HepG2 (cell line): ENCODE results near the gene MAPK12. TPM values are rescaled to one million over a fixed set of nuclear protein-coding genes. Genes with fewer than 3 reads are reported as not detected.

Experiments used
- AHR ChIP-seq: IDR thresholded peaks from 2 replicates; pipeline ENCODE4 v1.6.1; 2018; ENCODE audit warnings: missing genetic modification reagents, missing compliant biosample characterization
- CCDC6 ChIP-seq: sonication (generic); formaldehyde crosslinking; IDR thresholded peaks from 2 replicates; pipeline ENCODE4 v1.8.1; 2022; ENCODE audit warnings: mild to moderate bottlenecking, missing genetic modification reagents, moderate library complexity
- ETV6 ChIP-seq: sonication (generic); formaldehyde crosslinking; conservative IDR thresholded peaks from 2 replicates; pipeline ENCODE4 v1.4.0; 2020; ENCODE audit warnings: missing genetic modification reagents
- HDAC2 ChIP-seq: sonication (generic); formaldehyde crosslinking; IDR thresholded peaks from 2 replicates; pipeline ENCODE4 v1.4.0; 2020; ENCODE audit warnings: missing genetic modification reagents
- MEIS2 ChIP-seq: sonication (generic); formaldehyde crosslinking; IDR thresholded peaks from 2 replicates; pipeline ENCODE4 v1.9.0; 2021; ENCODE audit warnings: mild to moderate bottlenecking, missing genetic modification reagents
- MIER3 ChIP-seq: IDR thresholded peaks from 2 replicates; pipeline ENCODE4 v1.6.1; 2016; ENCODE audit warnings: missing compliant biosample characterization, borderline replicate concordance
- MTF1 ChIP-seq: sonication (generic); formaldehyde crosslinking; IDR thresholded peaks from 2 replicates; pipeline ENCODE4 v1.5.0; 2020; ENCODE audit warnings: missing genetic modification reagents
- NR3C1 ChIP-seq: sonication (generic); formaldehyde crosslinking; IDR thresholded peaks from 2 replicates; pipeline ENCODE4 v1.4.0; 2020; ENCODE audit warnings: missing genetic modification reagents
- PHF20 ChIP-seq: sonication (generic); formaldehyde crosslinking; IDR thresholded peaks from 2 replicates; pipeline ENCODE4 v1.5.0; 2020; ENCODE audit warnings: mild to moderate bottlenecking, missing genetic modification reagents
- RARG ChIP-seq: sonication (generic); formaldehyde crosslinking; IDR thresholded peaks from 2 replicates; pipeline ENCODE4 v1.4.0; 2020; ENCODE audit warnings: low read depth, mild to moderate bottlenecking, missing genetic modification reagents
- TFE3 ChIP-seq: IDR thresholded peaks from 2 replicates; pipeline ENCODE4 v1.6.1; 2016
- YEATS4 ChIP-seq: sonication (generic); formaldehyde crosslinking; IDR thresholded peaks from 2 replicates; pipeline ENCODE4 v1.4.0; 2020; ENCODE audit warnings: missing genetic modification reagents, borderline replicate concordance
- ZBTB4 ChIP-seq: sonication (generic); formaldehyde crosslinking; IDR thresholded peaks from 2 replicates; pipeline ENCODE4 v1.4.0; 2020; ENCODE audit warnings: missing genetic modification reagents, mild to moderate bottlenecking, borderline replicate concordance
- ZNF276 ChIP-seq: sonication (generic); formaldehyde crosslinking; IDR thresholded peaks from 2 replicates; pipeline ENCODE4 v1.4.0; 2020; ENCODE audit warnings: mild to moderate bottlenecking, low read depth, missing genetic modification reagents
- ZNF367 ChIP-seq: sonication (generic); formaldehyde crosslinking; IDR thresholded peaks from 2 replicates; pipeline ENCODE4 v1.4.0; 2020; ENCODE audit warnings: missing genetic modification reagents, borderline replicate concordance
- ZNF501 ChIP-seq: sonication (generic); formaldehyde crosslinking; IDR thresholded peaks from 2 replicates; pipeline ENCODE4 v1.5.1; 2020; ENCODE audit warnings: mild to moderate bottlenecking, moderate library complexity, missing genetic modification reagents
- ZNF567 ChIP-seq: sonication (generic); formaldehyde crosslinking; IDR thresholded peaks from 2 replicates; pipeline ENCODE4 v1.8.1; 2023; ENCODE audit warnings: mild to moderate bottlenecking, missing genetic modification reagents, borderline replicate concordance
- ZNF747 ChIP-seq: sonication (generic); formaldehyde crosslinking; IDR thresholded peaks from 2 replicates; pipeline ENCODE4 v1.8.1; 2023; ENCODE audit warnings: missing genetic modification reagents, mild to moderate bottlenecking, borderline replicate concordance
- ZXDC ChIP-seq: sonication (generic); formaldehyde crosslinking; IDR thresholded peaks from 2 replicates; pipeline ENCODE4 v1.5.0; 2020; ENCODE audit warnings: mild to moderate bottlenecking, missing genetic modification reagents
- polyA plus RNA-seq, 8 experiments: library from polyadenylated mRNA; depleted of rRNA in 3 of 8; stranded (reverse) in 7 of 8; unstranded in 1 of 8; fragments of >200 nt; fragmentation: Illumina TruSeq in 4 of 8; extraction: Trizol in 4 of 8; gene quantifications; 2 replicates each; pipeline versions ENCODE4 v1.2.1 to v1.2.3, GENCODE V29; 2011 to 2016; ENCODE audit warnings: low read depth in 4 of 8, missing spikeins in 1 of 8, mixed read lengths in 1 of 8; ENCODE audit not compliant: insufficient read depth in 1 of 8
- total RNA-seq, 5 experiments: library from RNA; depleted of rRNA; stranded (reverse); fragments of >200 nt; fragmentation: Illumina TruSeq; extraction: Trizol; gene quantifications; 2 replicates each; pipeline ENCODE4 v1.2.3, GENCODE V29; 2016; ENCODE audit warnings: low read depth in 1 of 5

The MAPK12 gene
- total and polyA plus RNA-seq, 2 of the 13 experiments (the other 11 are each of a cell fraction or from before 2014, with no cell fraction given) = 22.2 to 23.3 TPM

- TF ChIP-seq CCDC6 (CRISPR knock-in tag) (no peak; the same call in 1 of the 2 replicates), ZNF501 (CRISPR knock-in tag) (peak; percentile 74), RARG (CRISPR knock-in tag) (no peak), AHR (CRISPR knock-in tag) (0 out of 2 replicates have a peak, but pooled peaks have one; percentile 41), TFE3 (CRISPR knock-in tag) (no peak), MTF1 (CRISPR knock-in tag) (no peak), MIER3 (CRISPR knock-in tag) (no peak), YEATS4 (CRISPR knock-in tag) (peak; percentile 69; the same call in 1 of the 2 replicates), NR3C1 (CRISPR knock-in tag) (no peak), ZXDC (CRISPR knock-in tag) (no peak), ZBTB4 (CRISPR knock-in tag) (no peak), HDAC2 (CRISPR knock-in tag) (peak; percentile 6; the same call in 1 of the 2 replicates), ZNF276 (no peak; the same call in 1 of the 2 replicates), ETV6 (CRISPR knock-in tag) (peak; percentile 66; the same call in 1 of the 2 replicates), MEIS2 (CRISPR knock-in tag) (no peak), ZNF747 (CRISPR knock-in tag) (peak; percentile 74; the same call in 1 of the 2 replicates), ZNF567 (CRISPR knock-in tag) (0 out of 2 replicates have a peak, but pooled peaks have one; percentile 57), ZNF367 (CRISPR knock-in tag) (no peak; the same call in 1 of the 2 replicates), PHF20 (CRISPR knock-in tag) (peak; percentile 69; the same call in 1 of the 2 replicates)
These were observed 10.7 kb downstream of the MAPK12 start, which contains the start of gene HDAC10 (continued) for GRCh38 chr22:50250555-50251476.
